Fibroblast of the aortic adventitia (primary cell): ENCODE results near the gene NOXO1. TPM values are rescaled to one million over a fixed set of nuclear protein-coding genes. Genes with fewer than 3 reads are reported as not detected.
"Not testable (repeated sequence)": the region's sequence is repeated elsewhere in the genome, so short reads cannot be mapped to it uniquely, and the experiment has no call there.

Source experiments
- DNase-seq: peaks from one replicate; pipeline ENCODE4 v3.0.0-alpha.2; 2010; ENCODE audit warnings: low read depth
- H3K4me3 ChIP-seq: 2 replicates; pipeline ENCODE4 v1.5.1; 2011; ENCODE audit warnings: low read depth, mild to moderate bottlenecking, control low read depth, low read length, moderate library complexity
- total RNA-seq: library from RNA; depleted of rRNA; stranded (reverse); fragments of >200 nt; gene quantifications from 2 replicates; pipeline ENCODE4 v1.2.3, GENCODE V29; 2012; ENCODE audit warnings: low replicate concordance
- TF ChIP-seq, protein P1 (sequence below): IDR thresholded peaks from 2 replicates; pipeline ENCODE4 v1.5.1; 2011; ENCODE audit warnings: mild to moderate bottlenecking, low read length, control low read depth, inconsistent platforms; ENCODE audit not compliant: insufficient read depth

NOXO1 gene
- total RNA-seq, 1 donor, result not detected

DNA sequence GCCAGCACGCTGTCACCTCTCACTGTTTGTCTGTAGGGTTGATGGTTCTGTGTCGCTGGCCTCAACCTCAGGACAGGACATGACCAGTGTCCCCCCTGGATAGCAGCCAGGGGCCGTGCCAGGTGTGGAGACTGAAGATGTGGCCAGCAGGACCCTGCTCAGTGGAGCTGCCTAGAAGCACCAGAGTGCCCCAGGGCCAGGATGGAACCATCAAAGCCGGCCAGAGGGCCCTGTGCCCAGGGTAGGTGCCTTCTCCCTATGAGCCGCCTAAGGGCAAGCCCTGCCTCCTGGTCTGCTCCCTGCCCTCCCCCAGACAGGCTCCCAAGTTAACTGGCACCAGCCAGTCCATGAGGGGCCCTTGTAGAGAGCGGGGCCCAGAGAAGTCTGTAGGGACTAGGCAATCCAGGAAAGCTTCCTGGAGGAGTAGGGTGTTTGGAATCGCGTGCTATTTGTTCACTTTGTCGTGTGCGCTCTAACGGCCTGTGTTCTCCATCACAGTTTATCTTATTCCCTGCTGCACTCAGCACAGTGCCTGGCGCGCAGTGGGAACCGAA, 22.5 kb downstream of the NOXO1 start:
- DNase-seq, result no peak
- H3K4me3 ChIP-seq, result peak overlapping the region; percentile 37
- TF ChIP-seq, protein P1, sequence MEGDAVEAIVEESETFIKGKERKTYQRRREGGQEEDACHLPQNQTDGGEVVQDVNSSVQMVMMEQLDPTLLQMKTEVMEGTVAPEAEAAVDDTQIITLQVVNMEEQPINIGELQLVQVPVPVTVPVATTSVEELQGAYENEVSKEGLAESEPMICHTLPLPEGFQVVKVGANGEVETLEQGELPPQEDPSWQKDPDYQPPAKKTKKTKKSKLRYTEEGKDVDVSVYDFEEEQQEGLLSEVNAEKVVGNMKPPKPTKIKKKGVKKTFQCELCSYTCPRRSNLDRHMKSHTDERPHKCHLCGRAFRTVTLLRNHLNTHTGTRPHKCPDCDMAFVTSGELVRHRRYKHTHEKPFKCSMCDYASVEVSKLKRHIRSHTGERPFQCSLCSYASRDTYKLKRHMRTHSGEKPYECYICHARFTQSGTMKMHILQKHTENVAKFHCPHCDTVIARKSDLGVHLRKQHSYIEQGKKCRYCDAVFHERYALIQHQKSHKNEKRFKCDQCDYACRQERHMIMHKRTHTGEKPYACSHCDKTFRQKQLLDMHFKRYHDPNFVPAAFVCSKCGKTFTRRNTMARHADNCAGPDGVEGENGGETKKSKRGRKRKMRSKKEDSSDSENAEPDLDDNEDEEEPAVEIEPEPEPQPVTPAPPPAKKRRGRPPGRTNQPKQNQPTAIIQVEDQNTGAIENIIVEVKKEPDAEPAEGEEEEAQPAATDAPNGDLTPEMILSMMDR, result no peak

- H3K4me3 ChIP-seq, DNase-seq: not testable (repeated sequence)
These were observed 23.2 kb downstream of the NOXO1 start for GRCh38 chr16:1958143-1958491.

- H3K4me3 ChIP-seq, DNase-seq: not testable (repeated sequence)
These were observed 23.7 kb downstream of the NOXO1 start for GRCh38 chr16:1957434-1958142.

DNA sequence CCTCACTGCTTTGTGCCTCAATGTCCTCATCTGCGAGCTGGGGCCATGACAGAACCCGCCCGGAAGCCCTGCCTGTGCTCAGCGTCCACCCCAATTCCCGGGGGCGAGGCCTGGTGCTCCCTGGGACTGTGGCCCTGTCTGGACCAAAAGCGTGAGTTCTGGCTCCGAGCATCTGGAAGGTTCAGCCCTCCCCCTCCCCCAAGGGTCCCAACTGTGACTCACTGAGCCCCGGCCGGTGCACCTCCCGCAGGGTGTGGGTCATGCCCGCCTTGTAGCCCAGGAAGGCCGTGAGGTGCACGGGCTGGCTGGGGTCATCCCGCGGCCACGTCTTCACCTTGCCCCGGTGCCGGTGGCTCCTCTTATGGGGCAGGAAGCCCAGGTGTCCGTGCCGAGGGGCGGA, 27.5 kb downstream of the NOXO1 start:
- H3K4me3 ChIP-seq, result no peak overlapping the region
- TF ChIP-seq, protein P1, result no peak
- no peak for DNase-seq

- TF ChIP-seq, protein P1, result no peak
- no peak for DNase-seq
- no peak overlapping the region for H3K4me3 ChIP-seq
These were observed 30.7 kb downstream of the NOXO1 start for GRCh38 chr16:1950559-1950958.

DNA sequence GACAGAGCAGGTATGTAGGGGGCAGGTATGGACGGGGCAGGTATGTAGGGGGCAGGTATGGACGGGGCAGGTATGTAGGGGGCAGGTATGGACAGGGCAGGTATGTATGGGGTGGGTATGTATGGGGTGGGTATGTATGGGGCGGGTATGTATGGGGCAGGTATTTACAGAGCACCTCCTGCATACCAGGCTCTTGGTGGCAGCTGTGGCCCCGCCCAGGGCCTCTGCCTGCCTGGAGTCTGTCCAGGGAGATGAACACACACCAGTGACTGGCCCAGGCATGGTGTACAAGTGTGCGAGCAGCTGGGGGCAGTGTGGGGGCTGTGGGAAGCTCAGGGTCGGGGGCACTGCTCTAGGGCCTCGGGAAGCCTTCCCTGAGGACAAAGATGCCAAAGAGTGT, 31.2 kb downstream of the NOXO1 start:
- H3K4me3 ChIP-seq, result no peak overlapping the region
- no peak for DNase-seq
- TF ChIP-seq, protein P1, result no peak

GRCh38 chr16:1949507-1949906, 31.8 kb downstream of the NOXO1 start:
- TF ChIP-seq, protein P1, result no peak
- no peak overlapping the region for H3K4me3 ChIP-seq
- DNase-seq, result no peak

GRCh38 chr16:1947369-1947670, 33.9 kb downstream of the NOXO1 start:
- TF ChIP-seq, protein P1, result no peak
- H3K4me3 ChIP-seq, result no peak overlapping the region
- no peak for DNase-seq
